Measurements from ENCODE around the gene BRI3. TPM values are rescaled to one million over a fixed set of nuclear protein-coding genes. Genes with fewer than 3 reads are reported as not detected.

BRI3 gene
- total and polyA plus RNA-seq, 10 of the 15 experiments (the other 5 are each of a cell fraction or from before 2014, with no cell fraction given): 4.5 to 56.3 (median 21.5) TPM

GRCh38 chr7:98267303-98267702 is 14.2 kb upstream of the BRI3 start:
- Histone ChIP-seq H3K9ac (ENCODE audit: control insufficient read depth, insufficient read depth, low read length) (no peak overlapping the region), H3K9me3 (replicated peaks; ENCODE audit: control insufficient read depth, insufficient read depth, low read length) (no peaks in the 10 kb centered on the region), H3K27ac (ENCODE audit: control insufficient read depth, insufficient read depth) (no peak overlapping the region), H3K79me2 (ENCODE audit: control insufficient read depth, insufficient read depth, low read length) (no peaks in the 10 kb centered on the region), H3K27me3 (replicated peaks in 1 of 2; ENCODE audit: control insufficient read depth in 2 of 2, insufficient read depth in 2 of 2, low read length in 1 of 2) (no peaks in the 10 kb centered on the region), H3K4me3 (no peak overlapping the region), H3K4me1 (ENCODE audit: control insufficient read depth, insufficient read depth, low read length) (no peaks in the 10 kb centered on the region), H3K4me2 (ENCODE audit: control insufficient read depth, insufficient read depth) (no peak overlapping the region), H2AFZ (ENCODE audit: control insufficient read depth, low read depth, low read length) (no peak overlapping the region), H4K20me1 (ENCODE audit: control insufficient read depth, insufficient read depth) (no peaks in the 10 kb centered on the region), H3K36me3 (ENCODE audit: control insufficient read depth in 2 of 2, insufficient read depth in 2 of 2, low read length in 1 of 2) (no peaks in the 10 kb centered on the region)
- CTCF ChIA-PET: interaction anchor here (1.5 to 3.1 kb wide), 2 partner anchors 134 to 161 kb away, joined by 4 to 19 read pairs; partner anchors contain the start of genes BAIAP2L1 and LMTK2
- in situ Hi-C loops (cut with MboI) (no loop called here), intact Hi-C loops (cut with micrococcal nuclease; ENCODE audit: unreplicated experiment) (no loop called here)
- WGBS (ENCODE audit: insufficient coverage, insufficient replicate concordance, low lambda C conversion rate, missing lambda C conversion rate): 93% methylated on average over 3 of the region's 3 CpGs
- POLR2A ChIA-PET: no interaction called here
- TF ChIP-seq IRF5 (IDR thresholded peaks at IDR 0.05; ENCODE audit: borderline replicate concordance) (no peak), HSF1 (IDR thresholded peaks at IDR 0.05; ENCODE audit: low read depth, low read length) (no peak), BCLAF1 (IDR thresholded peaks at IDR 0.05) (no peak), ELK1 (IDR thresholded peaks at IDR 0.05; ENCODE audit: low read depth, low read length) (no peak), PML (IDR thresholded peaks at IDR 0.05; ENCODE audit: low read length) (no peak), ATF2 (IDR thresholded peaks at IDR 0.05; ENCODE audit: low read length) (no peak), SKIL (IDR thresholded peaks at IDR 0.05; ENCODE audit: low read depth, poor library complexity, severe bottlenecking) (no peak), RCOR1 (conservative IDR thresholded peaks at IDR 0.05; ENCODE audit: low read depth, low read length) (no peak), RELB (IDR thresholded peaks at IDR 0.05; ENCODE audit: low read depth) (no peak), SRF (IDR thresholded peaks at IDR 0.05; ENCODE audit: low read depth in 2 of 2, low read length in 2 of 2) (no peak), JUND (IDR thresholded peaks at IDR 0.05; ENCODE audit: low read depth, low read length) (no peak)
- ATAC-seq (no peak), FAIRE-seq (no peak), DNase-seq (ENCODE audit: low read depth, low spot score) (no peak)
- SMC1A ChIA-PET (ENCODE audit: uncharacterized antibody, unreplicated experiment): interaction anchor here (0.6 to 2.0 kb wide), 3 partner anchors 17 to 388 kb away, joined by 3 to 5 read pairs (median 3); partner anchors contain the start of gene BAIAP2L1
- RAD21 ChIA-PET (ENCODE audit: unreplicated experiment): no interaction called here
- BruUV-seq (replicated peaks): no TSS peak

All from GM12878 (cell line).